K562 (cell line): ENCODE measurements around the gene TFPI. TPM values are rescaled to one million over a fixed set of nuclear protein-coding genes. Genes with fewer than 3 reads are reported as not detected.

ENCODE experiments used
- ATAC-seq: fragments of 200-7000 bp; cut with Tn5 transposase; 3 replicates; pipeline ENCODE4 v1.9.1; 2020; ENCODE audit warnings: moderate library complexity
- BruUV-seq: library from RNA; stranded (reverse); fragments of 400-500 nt; replicated peaks from 2 replicates; lab custom pipeline; 2021; lab: Mats Ljungman, UMichigan
- CTCF ChIA-PET: fragments of 300-600 bp; formaldehyde crosslinking; extraction: SDS; loops from one replicate; lab custom pipeline; 2021; ENCODE audit warnings: low intra/inter-chr PET ratio; lab: Yijun Ruan, JAX
- POLR2A ChIA-PET: fragments of 300-600, 350-650 bp; sonication (Branson Sonifier 250); formaldehyde crosslinking; extraction: SDS; loops from one replicate; lab custom pipeline; 2021; ENCODE audit warnings: antibody characterized with exemption, inconsistent platforms; lab: Yijun Ruan, JAX
- DNase-seq, 4 experiments: peaks; one replicate each; pipeline versions ENCODE4 v3.0.0 to v3.0.0-alpha.2; 2011 to 2018; ENCODE audit warnings: low spot score in 3 of 4, mixed read lengths in 3 of 4; ENCODE audit errors: extremely low read depth in 1 of 4
- FAIRE-seq: peaks from 2 replicates; lab custom pipeline; 2011; peaks lifted over from hg19 to GRCh38; lab: Jason Lieb, UNC
- H2AFZ ChIP-seq: 2 replicates; pipeline ENCODE4 v1.6.0; 2011; ENCODE audit warnings: low read depth, low read length, control low read depth, inconsistent platforms
- H3K27ac ChIP-seq: fragments of 200-600 bp; 3 replicates; pipeline ENCODE4 v1.8.0; 2011; ENCODE audit warnings: low read depth, mild to moderate bottlenecking, control low read depth, inconsistent platforms, low read length, moderate library complexity, mixed read lengths; ENCODE audit errors: extremely low read depth
- H3K27me3 ChIP-seq, 2 experiments: fragments of 300-600 bp in 1 of 2; 2 replicates in 1 of 2; 3 replicates in 1 of 2; pipeline versions ENCODE4 v1.6.0 to v1.8.0; 2011; ENCODE audit warnings: inconsistent platforms in 2 of 2, low read length in 2 of 2, mild to moderate bottlenecking in 1 of 2, mixed read lengths in 1 of 2, moderate library complexity in 1 of 2; ENCODE audit not compliant: control insufficient read depth in 2 of 2, insufficient read depth in 2 of 2
- H3K36me3 ChIP-seq: fragments of 300-600 bp; 3 replicates; pipeline ENCODE4 v1.8.0; 2011; ENCODE audit warnings: mild to moderate bottlenecking, low read length, inconsistent platforms; ENCODE audit not compliant: control insufficient read depth, insufficient read depth
- H3K4me1 ChIP-seq, 2 experiments: fragments of 200-600 bp in 1 of 2; replicated peaks in 1 of 2; 2 replicates in 1 of 2; 3 replicates in 1 of 2; pipeline versions ENCODE4 v1.5.1 to v1.8.0; 2011; ENCODE audit warnings: inconsistent platforms in 2 of 2, low read length in 2 of 2, mild to moderate bottlenecking in 1 of 2, mixed read lengths in 1 of 2, moderate library complexity in 1 of 2; ENCODE audit not compliant: control insufficient read depth in 2 of 2, insufficient read depth in 2 of 2
- H3K4me2 ChIP-seq: 2 replicates; pipeline ENCODE4 v1.6.1; 2011; ENCODE audit warnings: low read length, control low read depth, inconsistent platforms, mixed read lengths; ENCODE audit not compliant: insufficient read depth
- H3K4me3 ChIP-seq: fragments of 200-600 bp; sonication (generic), shearing (Covaris generic); 2 replicates; pipeline ENCODE4 v1.5.1; 2016; ENCODE audit warnings: control low read depth, inconsistent platforms
- H3K79me2 ChIP-seq: fragments of 200-600 bp; 3 replicates; pipeline ENCODE4 v1.8.0; 2011; ENCODE audit warnings: low read length, inconsistent platforms; ENCODE audit not compliant: control insufficient read depth, insufficient read depth
- H3K9ac ChIP-seq, 2 experiments: 2 replicates each; pipeline versions ENCODE4 v1.6.0 to v1.6.1; 2011; ENCODE audit warnings: low read depth in 2 of 2, low read length in 2 of 2, control low read depth in 1 of 2, inconsistent platforms in 1 of 2, mild to moderate bottlenecking in 1 of 2, mixed read lengths in 1 of 2; ENCODE audit not compliant: insufficient read depth in 1 of 2
- H3K9me1 ChIP-seq: one replicate; pipeline ENCODE4 v1.6.0; 2011; ENCODE audit warnings: inconsistent platforms, mild to moderate bottlenecking, low read length, moderate library complexity; ENCODE audit not compliant: control insufficient read depth, insufficient read depth
- H3K9me3 ChIP-seq: replicated peaks from 2 replicates; pipeline ENCODE4 v1.5.1; 2011; ENCODE audit warnings: low read depth, low read length, inconsistent platforms; ENCODE audit not compliant: control insufficient read depth, insufficient read depth
- H4K20me1 ChIP-seq: replicated peaks from 2 replicates; pipeline ENCODE4 v1.6.1; 2011; ENCODE audit warnings: low read length, inconsistent platforms, mixed read lengths; ENCODE audit not compliant: control insufficient read depth, insufficient read depth
- ATF2 ChIP-seq: sonication (generic); formaldehyde crosslinking; IDR thresholded peaks from 2 replicates; pipeline ENCODE4 v1.8.1; 2022; ENCODE audit warnings: missing genetic modification reagents
- BHLHE40 ChIP-seq: IDR thresholded peaks from 2 replicates; pipeline ENCODE4 v1.6.1; 2011; ENCODE audit warnings: low read length, improper control_type of control experiment
- CTBP1 ChIP-seq: fragments of 450-650 bp; IDR thresholded peaks from 2 replicates; pipeline ENCODE4 v1.6.1; 2016; ENCODE audit warnings: borderline replicate concordance
- GTF2E2 ChIP-seq: fragments of 200-800 bp; sonication (Bioruptor generic); IDR thresholded peaks from 2 replicates; pipeline ENCODE4 v1.6.1; 2016; ENCODE audit warnings: missing genetic modification characterization, missing compliant biosample characterization
- MAFF ChIP-seq: IDR thresholded peaks from 2 replicates; pipeline ENCODE4 v1.6.1; 2012; ENCODE audit warnings: low read length, improper control_type of control experiment
- PHB2 ChIP-seq: fragments of 450-650 bp; IDR thresholded peaks from 2 replicates; pipeline ENCODE4 v1.6.1; 2017; ENCODE audit warnings: low read depth
- SNRNP70 ChIP-seq: fragments of 200-400 bp; formaldehyde crosslinking; optimal IDR thresholded peaks from 2 replicates; pipeline ENCODE3; 2017; ENCODE audit warnings: low read depth, low read length
- TARDBP ChIP-seq: fragments of 450-650 bp; IDR thresholded peaks from 2 replicates; pipeline ENCODE4 v1.6.1; 2016
- ZBTB9 ChIP-seq: fragments of 450-650 bp; formaldehyde crosslinking; IDR thresholded peaks from 2 replicates; pipeline ENCODE4 v1.4.0; 2020; ENCODE audit warnings: mild to moderate bottlenecking, moderate library complexity
- ZKSCAN1 ChIP-seq: fragments of 150-350 bp; IDR thresholded peaks from 2 replicates; pipeline ENCODE4 v1.6.1; 2016; ENCODE audit warnings: low read depth, low read length
- ZNF212 ChIP-seq: fragments of 450-650 bp; formaldehyde crosslinking; IDR thresholded peaks from 2 replicates; pipeline ENCODE4 v1.4.0; 2020; ENCODE audit warnings: mild to moderate bottlenecking
- ZNF347 ChIP-seq: fragments of 450-650 bp; formaldehyde crosslinking; IDR thresholded peaks from 2 replicates; pipeline ENCODE4 v1.4.0; 2020; ENCODE audit warnings: low read depth, mild to moderate bottlenecking, moderate library complexity
- WGBS: fragments of 100-300 bp; shearing (Covaris generic); methylation state at CpG from one replicate; pipeline ENCODE4 v1.1.6; 2016; ENCODE audit warnings: low coverage, mixed read lengths; ENCODE audit not compliant: insufficient coverage; ENCODE audit errors: missing lambda C conversion rate; 5-methylcytosine and 5-hydroxymethylcytosine counted together
- in situ Hi-C: fragments of 300-500 bp; cut with MboI; formaldehyde crosslinking; loops from 4 replicates; pipeline ENCODE4 v1.15.0; 2018; ENCODE audit warnings: inconsistent platforms, mixed read lengths
- intact Hi-C: fragments of 100-400 bp; cut with micrococcal nuclease; formaldehyde crosslinking; loops from 2 replicates; pipeline ENCODE4 v1.14.2; 2022
- polyA plus RNA-seq, 8 experiments: library from polyadenylated mRNA; depleted of rRNA in 4 of 8; stranded (reverse) in 5 of 8; unstranded in 3 of 8; fragments of >200 nt; fragmentation: Nextera tagmentation in 2 of 8; fragmentation: Illumina TruSeq in 1 of 8; extraction: Ambion mirVana in 2 of 8; extraction: Trizol in 1 of 8; gene quantifications; 2 replicates each; pipeline versions ENCODE4 v1.2.1 to v1.2.3, GENCODE V29; 2011 to 2014; ENCODE audit warnings: inconsistent platforms in 1 of 8, missing spikeins in 1 of 8
- total RNA-seq, 7 experiments: library from RNA; depleted of rRNA in 6 of 7; stranded (reverse); fragments of >200 nt in 6 of 7; fragmentation: Illumina TruSeq in 2 of 7; extraction: Trizol in 2 of 7; gene quantifications; 2 replicates each; pipeline versions ENCODE4 v1.2.1 to v1.2.3, GENCODE V29; 2011 to 2021; ENCODE audit warnings: low replicate concordance in 1 of 7

Gene TFPI
- total and polyA plus RNA-seq, 9 of the 15 experiments (the other 6 are each of a cell fraction or from before 2014, with no cell fraction given) = 53.5 to 219 (median 100) TPM

GRCh38 chr2:187497140-187497539 is 57.1 kb downstream of the TFPI start (continued):
- no peak for TF ChIP-seq ZBTB9 (CRISPR knock-in tag)
- no peak for TF ChIP-seq SNRNP70
- no peak for TF ChIP-seq BHLHE40

GRCh38 chr2:187495324-187495723 is 58.9 kb downstream of the TFPI start:
- H3K9me1 ChIP-seq = no peaks in the 10 kb centered on the region
- in situ Hi-C loops = loop anchor here (25.0 kb wide), 1 partner anchor 342 kb away; no protein-coding TSS in a partner anchor
- TF ChIP-seq ATF2 (CRISPR knock-in tag) (no peak), TARDBP (no peak), MAFF (no peak), ZNF347 (CRISPR knock-in tag) (no peak), CTBP1 (no peak), GTF2E2 (tag) (no peak), ZNF212 (CRISPR knock-in tag) (no peak), PHB2 (no peak), ZKSCAN1 (no peak)
- TF ChIP-seq, all 486 proteins: peak for 0
- Histone ChIP-seq H3K36me3 (peaks cover 47% of the 10 kb centered on the region; the same call in 2 of the 3 replicates), H3K79me2 (no peaks in the 10 kb centered on the region), H3K4me3 (no peak overlapping the region), H3K27ac (no peak overlapping the region), H3K4me1 (no peaks in the 10 kb centered on the region), H3K27me3 (no peaks in the 10 kb centered on the region), H2AFZ (no peak overlapping the region), H3K9me3 (no peaks in the 10 kb centered on the region; the same call in 1 of the 2 replicates), H4K20me1 (no peaks in the 10 kb centered on the region), H3K9ac (no peak overlapping the region), H3K4me2 (no peak overlapping the region)
- no peak for FAIRE-seq
- ATAC-seq = no peak
- ChIA-PET POLR2A (no interaction called here), CTCF (interaction anchor here (0.8 kb wide), 1 partner anchor 89 kb away, joined by 4 read pairs; no protein-coding TSS in a partner anchor)
- intact Hi-C loops = no loop called here
- BruUV-seq = no TSS peak
- 40% methylated on average over 1 of the region's 1 CpG for WGBS
- no peak for DNase-seq
